ENCODE results near the gene SLC30A2.

SLC30A2 gene

DNA sequence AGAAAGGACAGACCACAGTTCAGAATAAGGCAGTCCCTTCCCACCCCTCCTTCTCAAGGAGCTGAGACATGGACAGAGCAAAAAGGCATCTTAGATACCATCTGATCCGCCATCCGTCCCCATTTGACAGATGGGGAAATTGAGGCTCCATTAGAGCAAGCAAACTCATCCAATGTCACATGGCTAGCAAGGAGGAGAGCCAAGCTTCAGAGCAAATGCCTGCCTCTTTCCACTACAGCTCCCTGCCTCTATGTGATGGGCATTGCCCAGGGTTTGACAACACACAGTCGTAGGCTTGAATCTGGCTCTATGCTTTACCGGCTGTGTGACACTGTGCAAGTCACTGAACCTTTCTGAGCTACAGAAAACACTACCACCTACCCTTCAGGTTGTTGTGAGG is 3.9 kb downstream of the SLC30A2 start:
- no peak for DNase-seq (ENCODE audit: extremely low read depth in 1 of 2, low read depth in 1 of 2)

DNA sequence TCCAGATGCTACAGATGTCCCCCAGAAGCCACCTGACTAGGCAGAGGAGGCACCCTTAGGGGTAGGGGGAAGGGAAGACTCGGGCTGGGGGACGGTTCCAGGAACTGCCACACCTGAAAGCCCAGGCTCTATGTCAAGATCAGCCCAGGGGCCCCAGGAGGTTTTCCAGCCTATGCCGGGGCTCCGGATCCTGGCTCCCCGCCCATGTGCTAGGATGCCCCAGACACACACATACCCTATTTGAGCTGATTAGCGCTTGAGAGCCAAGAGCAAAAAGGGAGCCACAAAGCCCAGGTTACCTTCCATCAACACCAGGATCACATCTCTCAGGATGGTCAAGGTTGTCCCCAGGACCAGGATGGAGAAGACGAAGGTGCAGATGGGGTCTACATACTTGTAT is 4.5 kb downstream of the SLC30A2 start:
- no peak for DNase-seq (ENCODE audit: extremely low read depth in 1 of 2, low read depth in 1 of 2)

DNA sequence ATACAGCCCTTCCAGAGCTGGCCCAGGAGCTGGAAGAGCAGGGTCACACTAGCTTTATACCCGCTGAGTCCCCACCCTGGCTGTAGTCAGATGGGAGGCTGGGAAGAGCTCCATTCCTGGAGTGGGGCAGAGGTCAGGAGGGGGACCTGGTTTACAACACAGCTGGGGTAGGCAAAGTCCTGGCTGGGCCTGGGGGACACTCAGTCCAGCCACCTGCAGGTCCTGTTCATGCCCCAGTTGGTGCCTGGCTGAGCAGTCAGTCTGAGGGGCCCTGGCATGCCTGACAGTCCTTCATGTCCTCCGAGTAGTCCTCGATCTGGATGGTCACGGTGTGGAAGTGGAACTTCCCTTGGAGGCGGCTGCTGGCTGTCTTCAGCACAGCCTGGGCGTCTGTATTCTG is 7.0 kb downstream of the SLC30A2 start:
- DNase-seq (ENCODE audit: extremely low read depth in 1 of 2, low read depth in 1 of 2), result no peak

DNA sequence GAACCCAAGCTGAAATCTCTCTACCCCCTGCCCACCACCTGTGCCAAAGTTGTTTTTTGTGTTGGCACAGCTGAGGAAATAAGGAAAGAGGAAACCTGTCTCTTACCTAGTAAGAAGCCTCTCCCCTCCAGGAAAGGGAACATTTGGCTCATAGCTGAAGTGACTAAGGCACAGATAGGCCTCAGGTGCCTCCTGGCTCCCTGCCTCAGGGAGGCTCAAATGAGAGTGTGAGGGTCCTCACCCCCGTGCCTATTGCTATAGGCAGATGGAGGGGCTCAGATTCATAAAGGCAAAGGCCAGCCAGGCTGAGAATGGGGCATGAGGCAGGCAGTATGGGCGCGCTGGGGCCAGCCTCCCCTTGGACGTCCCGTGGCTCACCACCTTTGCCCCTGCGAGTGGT is 7.4 kb downstream of the SLC30A2 start:
- DNase-seq (ENCODE audit: extremely low read depth in 1 of 2, low read depth in 1 of 2), result no peak

DNA sequence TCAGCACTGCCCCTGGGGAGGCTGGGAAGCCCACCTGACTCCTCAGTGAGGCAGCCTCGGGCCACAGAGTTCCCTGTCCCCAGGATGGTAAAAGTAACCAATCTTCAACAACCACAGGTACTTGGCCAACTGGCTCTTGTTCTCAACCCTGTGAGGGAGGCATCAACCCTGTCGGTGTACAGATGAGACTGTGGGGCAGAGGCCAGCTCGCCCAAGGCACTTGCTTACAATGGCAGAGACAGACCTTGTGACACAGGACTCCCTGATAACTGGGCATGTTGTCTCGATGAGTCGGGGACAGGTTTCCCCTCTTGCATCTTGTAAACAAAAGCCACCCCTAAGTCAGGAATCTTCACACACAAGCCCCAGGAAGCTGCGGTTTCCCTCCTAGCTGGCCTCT is 8.0 kb downstream of the SLC30A2 start:
- DNase-seq (ENCODE audit: extremely low read depth in 1 of 2, low read depth in 1 of 2), result no peak

DNA sequence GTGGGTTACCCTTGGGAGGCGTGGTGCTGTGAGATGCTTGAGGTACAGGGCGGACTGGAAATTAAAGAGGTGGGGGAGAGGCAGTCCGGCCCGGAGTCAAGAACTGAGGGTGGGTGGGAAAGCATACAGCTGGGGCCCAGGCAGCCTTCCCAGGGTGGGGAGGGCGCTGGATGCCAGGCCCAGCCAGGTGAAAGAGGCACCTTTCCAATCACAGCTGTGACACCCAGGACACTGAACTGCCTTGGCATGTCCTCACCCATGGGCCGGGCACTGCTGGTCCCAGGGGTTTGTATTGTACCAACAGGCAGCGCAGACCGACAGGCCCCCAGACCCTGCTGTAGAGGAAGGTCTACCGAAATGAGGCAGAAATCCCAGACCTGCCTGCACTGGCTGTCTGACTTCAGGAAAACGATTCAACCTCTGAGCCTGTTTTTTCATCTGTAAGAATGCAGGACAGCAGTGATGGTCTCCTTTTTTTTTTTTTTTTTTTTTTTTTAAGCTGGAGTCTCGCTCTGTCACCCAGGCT is 9.1 kb downstream of the SLC30A2 start:
- no peak for DNase-seq (ENCODE audit: extremely low read depth in 1 of 2, low read depth in 1 of 2)

DNA sequence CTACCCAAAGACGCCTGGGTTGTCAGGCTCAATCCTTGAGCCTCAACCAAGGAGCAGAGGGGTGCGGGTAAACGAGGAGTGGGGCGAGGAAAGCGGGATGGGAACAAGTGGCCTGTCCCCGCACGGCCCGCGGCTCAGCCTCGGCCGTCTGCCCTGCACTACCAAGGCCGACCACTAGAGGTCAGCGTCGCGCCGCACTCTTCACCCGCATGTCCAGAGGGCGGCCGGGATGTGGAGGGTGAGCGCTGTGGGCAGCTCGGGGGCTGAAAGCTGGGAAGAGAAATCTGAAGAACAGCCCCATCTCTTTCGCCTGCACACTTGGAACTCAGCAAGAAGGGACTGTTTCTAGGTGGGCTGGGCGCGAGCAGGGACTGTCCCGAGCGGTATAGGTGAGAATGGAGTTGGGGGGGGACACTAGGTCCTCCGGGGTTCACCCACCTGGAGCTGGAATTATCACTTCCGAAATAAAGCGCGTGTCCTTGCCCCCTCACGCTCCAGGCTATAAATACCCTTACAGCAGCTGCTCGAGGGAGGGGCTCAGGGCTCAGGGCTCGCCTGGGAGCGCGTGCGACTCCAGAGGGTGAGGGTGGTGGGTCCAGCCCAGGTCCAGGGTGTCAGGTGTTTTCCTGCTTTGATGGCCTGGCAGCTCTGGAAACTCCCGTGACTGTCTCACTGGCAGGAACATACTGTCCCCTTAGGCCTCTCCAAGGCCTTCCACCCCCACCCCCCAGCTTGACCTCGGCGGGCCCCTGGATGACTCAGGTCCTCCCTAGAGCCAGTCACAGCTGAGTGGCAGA is 9.8 kb downstream of the SLC30A2 start:
- peak; percentile 39 to 55 for DNase-seq (ENCODE audit: extremely low read depth in 1 of 2, low read depth in 1 of 2)

DNA sequence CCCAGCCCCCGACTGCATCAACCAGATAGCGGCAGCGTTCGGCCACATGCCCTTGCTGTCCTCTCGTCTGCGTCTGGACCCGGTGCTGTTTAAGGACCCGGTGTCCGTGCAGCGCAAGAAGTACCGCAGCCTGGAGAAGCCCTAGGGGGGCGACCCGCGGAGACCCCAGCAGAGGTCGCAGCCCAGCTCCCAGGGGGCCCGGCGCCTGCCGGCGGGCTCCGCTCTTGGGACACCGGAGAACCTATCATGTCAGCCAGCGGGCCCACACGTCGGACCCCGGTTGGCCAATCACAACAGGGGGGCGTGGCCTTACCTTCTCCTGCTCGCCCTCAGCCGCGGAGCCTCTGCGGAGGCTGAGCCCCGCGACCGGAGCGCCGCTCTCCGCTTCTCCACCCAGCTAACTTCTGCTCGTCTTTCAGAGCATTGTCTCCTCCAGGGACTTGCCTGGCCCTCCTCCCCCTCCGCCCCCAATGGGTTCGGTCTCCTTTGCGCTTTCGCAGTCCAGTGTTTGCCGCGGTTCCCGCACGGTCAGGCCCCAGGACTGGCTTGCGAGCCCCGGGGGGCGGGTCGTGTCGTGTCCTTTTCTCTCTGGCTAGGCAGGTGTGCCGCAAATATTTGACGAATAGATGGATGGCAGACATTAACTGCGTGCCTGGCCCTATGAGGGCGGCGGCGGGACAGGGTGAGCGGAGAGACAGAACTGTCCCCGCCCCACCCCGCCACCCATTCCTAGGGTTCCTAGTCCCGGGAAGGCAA is 10.5 kb downstream of the SLC30A2 start:
- DNase-seq (ENCODE audit: extremely low read depth in 1 of 2, low read depth in 1 of 2), result peak; percentile 80 to 94

DNA sequence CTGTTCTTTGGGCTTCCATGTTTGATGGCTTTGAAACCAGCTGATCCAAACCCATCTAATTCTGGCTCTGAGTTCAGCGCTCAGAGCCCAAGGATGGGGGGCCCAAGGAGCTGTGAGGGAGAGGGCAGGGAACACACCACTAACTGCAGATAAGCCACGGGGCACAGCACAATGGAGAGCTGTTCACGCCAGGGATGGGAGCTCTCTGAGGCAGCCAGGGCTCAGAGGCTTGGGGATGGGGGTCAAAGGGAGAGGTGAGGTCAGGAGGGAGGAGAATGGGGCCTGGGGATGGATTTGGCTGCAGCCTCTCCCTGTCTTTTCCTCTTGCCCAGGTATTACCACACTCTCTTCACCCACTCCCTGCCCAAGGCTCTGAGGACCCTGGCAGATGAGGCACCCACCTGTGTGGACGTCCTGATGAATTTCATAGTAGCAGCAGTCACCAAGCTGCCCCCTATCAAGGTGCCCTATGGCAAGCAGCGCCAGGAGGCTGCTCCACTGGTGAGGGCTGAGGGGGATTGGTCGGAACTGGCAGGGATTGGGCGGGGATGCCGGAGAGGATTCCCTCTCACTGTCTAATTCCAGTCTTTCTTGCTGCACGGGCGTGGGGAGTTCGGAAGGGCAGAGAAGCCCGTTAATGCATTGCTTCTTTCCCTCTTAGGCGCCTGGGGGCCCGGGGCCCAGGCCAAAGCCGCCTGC is 11.3 kb downstream of the SLC30A2 start:
- DNase-seq (ENCODE audit: extremely low read depth in 1 of 2, low read depth in 1 of 2), result no peak

DNA sequence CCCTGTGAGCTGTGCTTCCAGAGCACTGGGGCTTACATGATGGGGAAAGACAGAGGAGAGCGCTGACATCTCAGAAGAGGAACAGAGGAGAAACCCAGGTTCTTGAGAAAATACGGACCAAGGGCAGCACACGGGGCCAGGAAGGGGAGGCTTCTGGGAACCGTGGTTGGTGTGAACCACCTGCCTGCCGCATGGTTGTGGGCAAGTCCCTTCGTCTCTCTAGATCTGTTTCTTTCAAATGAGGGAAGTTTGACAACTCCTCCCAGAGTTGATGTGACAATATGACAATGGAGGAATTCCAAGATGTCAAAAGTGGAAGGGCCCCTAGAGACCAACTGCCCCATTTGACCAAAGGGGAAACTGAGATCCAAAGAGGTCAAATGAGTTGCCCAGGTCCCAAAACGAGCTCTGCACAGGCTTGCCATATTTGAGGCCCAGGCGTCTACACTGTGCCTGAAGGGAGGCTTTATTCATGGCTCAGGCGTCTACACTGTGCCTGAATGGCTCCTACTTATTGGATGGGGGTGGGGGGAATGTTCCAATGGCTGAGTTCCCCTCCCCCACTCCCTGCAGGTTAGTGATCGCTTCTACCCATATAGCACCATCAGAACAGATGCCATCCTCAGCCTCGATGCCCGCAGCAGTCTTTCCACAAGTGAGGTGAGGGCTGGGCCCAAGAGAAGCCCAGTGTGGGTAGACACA is 13.1 kb downstream of the SLC30A2 start:
- no peak for DNase-seq (ENCODE audit: extremely low read depth in 1 of 2, low read depth in 1 of 2)

DNA sequence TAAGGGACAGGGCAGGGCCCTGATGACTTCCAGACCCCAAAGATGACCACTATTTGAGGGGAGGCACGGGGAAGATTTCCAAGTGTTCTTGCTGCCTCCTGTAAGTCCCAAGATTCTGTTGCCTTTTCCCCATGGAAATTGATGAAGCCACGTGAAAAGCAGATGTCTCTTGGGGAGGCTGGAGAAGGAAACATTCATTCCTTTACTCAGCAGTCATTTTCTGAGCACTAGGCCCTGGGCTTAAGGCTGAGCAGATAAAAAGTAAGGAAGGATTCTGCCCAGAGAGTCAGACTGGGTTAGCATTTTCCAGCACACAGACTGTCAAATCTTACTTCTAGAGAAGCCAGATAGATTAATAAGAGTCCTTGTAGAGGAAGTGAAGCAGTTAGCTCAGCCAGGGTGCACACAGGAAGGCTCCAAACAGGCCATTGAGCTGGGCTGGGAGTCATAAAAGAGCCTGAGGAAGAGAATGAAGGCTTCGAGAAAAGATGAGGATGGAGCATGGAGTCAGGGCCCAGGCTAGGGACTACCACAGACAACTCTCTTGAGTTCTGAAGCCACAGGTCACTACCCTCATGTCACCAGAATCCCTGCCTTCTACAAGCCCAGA is 14.2 kb downstream of the SLC30A2 start:
- no peak for DNase-seq (ENCODE audit: extremely low read depth in 1 of 2, low read depth in 1 of 2)

DNA sequence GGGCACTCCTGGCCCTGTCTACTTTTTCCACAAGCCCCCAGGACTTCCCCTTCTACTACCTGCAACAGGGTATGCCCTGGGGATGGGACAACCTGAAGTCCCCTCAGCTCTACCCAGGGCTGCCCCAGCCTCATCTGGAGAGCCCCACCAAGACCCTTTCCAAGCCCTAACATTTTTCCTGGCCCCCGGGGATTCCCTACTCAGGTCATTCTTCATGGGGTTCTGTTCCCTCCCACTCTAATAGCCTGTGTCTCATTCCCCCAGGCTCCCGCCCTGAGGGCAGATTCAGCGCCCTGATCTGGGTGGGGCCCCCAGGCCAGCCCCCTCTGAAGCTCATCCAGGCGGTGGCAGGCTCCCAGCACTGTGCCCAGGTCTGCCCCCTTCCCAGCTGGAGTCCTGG is 14.7 kb downstream of the SLC30A2 start:
- no peak for DNase-seq (ENCODE audit: extremely low read depth in 1 of 2, low read depth in 1 of 2)

DNA sequence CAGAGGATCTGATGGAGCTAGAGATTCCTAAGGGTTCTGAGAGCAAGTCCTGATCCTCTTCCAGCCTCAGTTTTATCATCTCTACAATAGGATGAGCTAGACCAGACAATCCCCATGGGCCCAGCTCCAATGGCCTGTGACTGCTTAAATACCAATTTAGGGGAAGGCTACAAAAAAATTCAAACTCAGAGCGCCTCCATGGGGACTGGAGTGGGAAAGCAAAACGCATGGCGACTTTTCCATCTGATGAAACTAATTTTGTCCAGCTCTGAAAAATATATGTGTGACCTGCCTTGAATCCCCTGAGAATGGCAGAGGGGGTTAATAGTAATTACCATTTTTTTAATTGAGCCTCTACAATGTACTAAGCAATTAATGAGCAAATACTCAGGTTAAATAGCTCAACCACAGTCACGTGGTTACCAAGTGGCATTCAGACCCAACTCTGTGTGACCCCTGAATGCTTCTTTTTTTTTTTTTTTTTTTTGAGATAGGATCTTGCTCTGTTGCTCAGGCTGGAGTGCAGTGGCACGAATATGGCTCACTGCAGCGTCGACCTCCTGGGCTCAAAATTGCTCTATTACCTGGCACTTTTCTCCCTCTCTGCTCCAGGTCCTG is 15.9 kb downstream of the SLC30A2 start:
- DNase-seq (ENCODE audit: extremely low read depth in 1 of 2, low read depth in 1 of 2), result no peak

DNA sequence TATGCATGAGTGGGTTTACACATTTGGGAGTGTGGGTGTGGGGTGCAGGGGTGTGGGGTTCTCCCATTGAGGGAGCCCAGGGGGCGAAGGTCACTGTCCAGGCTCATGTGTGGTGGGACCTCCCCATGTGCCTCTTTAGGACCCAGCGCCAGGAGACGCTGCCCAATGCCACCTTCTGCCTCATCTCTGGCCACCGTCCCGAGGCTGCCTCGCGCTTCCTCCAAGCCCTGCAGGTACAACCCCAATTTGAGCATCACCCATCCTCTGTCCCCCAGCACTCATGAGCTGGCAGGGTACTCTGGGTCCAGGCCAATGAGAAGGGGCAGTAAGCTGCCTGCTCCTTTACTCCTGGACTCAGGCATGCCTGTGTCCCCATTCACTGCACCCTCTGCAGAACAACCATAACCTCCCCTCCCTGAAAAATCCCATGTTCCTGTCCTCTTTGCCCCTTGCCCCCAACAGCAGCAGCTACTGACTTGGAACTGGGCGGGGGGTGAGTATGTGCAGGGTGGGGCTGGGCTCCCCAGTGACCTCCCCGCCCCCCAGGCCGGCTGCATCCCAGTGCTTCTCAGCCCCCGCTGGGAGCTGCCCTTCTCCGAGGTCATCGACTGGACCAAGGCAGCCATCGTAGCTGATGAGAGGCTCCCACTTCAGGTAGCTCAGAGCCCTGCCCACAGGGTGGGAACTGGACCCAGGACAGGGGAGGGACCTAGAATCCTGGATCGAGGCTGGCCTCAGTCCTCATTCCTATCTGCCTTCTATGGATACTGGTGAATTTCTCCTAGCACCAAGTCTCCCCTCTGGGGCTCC is 16.7 kb downstream of the SLC30A2 start:
- no peak for DNase-seq (ENCODE audit: extremely low read depth in 1 of 2, low read depth in 1 of 2)

DNA sequence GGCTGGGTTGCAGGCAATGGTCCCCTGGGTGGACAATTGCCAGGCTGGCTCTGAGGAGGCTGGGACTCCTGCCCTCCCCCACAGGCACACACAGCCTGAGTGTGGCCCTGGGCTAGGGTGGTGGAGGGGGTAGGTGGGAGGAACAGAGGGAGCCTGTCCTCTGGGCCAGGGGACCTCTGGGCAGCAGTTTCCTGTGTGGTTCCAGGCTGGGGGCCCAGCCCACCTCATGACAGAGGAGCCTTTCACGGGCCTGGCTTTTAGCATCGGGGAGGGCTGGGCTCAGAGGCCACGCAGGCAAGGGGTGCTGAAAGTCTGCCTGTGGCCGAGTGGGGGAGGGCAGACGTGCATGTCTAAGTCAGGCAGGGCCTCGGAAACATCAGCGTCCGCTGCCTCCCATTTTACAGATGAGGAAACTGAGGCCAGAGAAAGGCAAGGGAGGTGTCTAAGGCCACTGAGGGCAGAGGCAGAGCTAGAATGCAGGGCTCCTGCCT is 17.4 kb downstream of the SLC30A2 start:
- DNase-seq (ENCODE audit: extremely low read depth in 1 of 2, low read depth in 1 of 2), result no peak

DNA sequence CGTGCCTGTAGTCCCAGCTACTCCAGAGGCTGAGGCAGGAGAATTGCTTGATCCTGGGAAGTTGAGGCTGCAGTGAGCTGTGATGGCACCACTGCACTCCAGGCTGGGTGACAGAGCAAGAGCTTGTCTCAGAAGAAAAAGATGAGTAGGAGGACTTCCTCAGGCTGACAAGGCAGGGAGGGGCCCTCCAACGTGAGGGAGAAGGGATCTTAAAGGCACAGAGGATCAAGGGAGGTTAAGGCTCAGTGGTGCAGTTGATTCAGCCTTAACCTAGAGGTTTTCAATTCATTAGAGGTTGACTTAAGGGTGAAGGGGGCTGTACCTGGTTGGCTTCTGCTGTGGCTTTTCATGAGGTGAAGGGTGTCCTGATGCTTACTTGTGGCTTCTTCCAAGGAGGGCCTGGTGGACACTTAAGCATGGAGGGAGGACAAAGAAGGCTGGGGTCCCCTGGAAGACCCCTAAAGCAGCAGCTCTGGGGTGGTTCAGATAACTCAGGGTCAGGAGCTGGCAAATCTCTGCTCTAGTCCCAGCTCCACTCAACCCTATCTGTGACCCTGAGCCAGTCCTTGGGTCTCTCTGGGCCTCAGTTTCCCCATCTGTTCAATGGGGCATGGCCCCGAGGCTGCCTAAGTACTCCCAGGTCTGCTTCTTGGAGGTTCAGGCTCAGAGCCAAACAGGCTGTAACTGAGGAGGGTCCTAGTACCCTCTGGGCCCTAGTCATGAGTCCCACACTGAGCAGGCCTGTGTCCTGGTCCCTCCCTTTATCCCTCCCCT is 18.0 kb downstream of the SLC30A2 start:
- no peak for DNase-seq (ENCODE audit: extremely low read depth in 1 of 2, low read depth in 1 of 2)

DNA sequence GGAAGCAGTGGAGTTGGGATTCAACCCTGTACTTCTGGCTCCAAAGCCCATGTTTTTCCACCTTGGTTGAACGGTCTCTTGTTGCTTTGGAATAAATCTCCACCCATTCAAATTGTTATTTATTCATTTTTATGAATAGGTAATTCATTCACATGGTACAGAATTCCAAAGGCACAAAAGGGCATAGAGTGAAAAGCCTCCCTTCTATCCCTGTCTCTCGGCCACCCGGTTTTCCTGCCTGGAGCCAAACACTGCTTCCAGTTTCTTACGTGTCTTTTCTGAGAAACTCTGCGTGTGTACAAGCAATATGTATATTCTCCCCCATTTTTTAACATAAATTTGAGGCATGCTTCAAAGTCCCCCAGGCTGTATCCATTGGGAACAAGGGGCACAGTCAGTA is 20.4 kb downstream of the SLC30A2 start:
- no peak for DNase-seq (ENCODE audit: extremely low read depth in 1 of 2, low read depth in 1 of 2)

DNA sequence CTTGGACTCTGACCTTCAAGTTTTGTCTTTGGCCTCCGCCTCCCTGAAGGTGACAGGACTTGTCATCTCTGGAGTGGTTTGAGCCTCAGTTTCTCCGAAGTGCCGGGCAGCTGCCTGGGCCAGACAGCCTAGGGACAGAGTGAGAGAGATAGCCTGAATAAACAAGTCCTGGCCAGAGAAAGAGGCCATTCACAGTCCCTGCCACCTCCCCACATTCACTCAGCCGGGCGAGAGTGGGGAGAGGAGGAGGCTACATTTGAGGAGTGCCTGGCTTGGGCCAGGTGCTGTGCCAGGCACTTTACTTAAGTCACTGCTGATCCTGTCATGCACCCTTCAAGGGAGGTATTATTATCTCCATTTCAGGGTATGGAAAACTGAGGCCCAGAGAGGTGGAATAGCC is 20.9 kb downstream of the SLC30A2 start:
- no peak for DNase-seq (ENCODE audit: extremely low read depth in 1 of 2, low read depth in 1 of 2)
